ENCODE measurements around the gene AKAP13. TPM values are rescaled to one million over a fixed set of nuclear protein-coding genes. Genes with fewer than 3 reads are reported as not detected.

The AKAP13 gene
- polyA plus RNA-seq, 1 experiment: 13.6 TPM

- CTCF ChIA-PET: interaction anchor here (0.9 to 1.4 kb wide), 2 partner anchors 12 to 32 kb away, joined by 3 to 7 read pairs; no protein-coding TSS in a partner anchor
- POLR2A ChIA-PET: no interaction called here
- no peak for TF ChIP-seq CTCF (IDR thresholded peaks at IDR 0.05; ENCODE audit: insufficient read depth, low read depth, low read length)
- Histone ChIP-seq H3K36me3 (ENCODE audit: control insufficient read depth, insufficient read depth, low read length) (no peaks in the 10 kb centered on the region), H3K4me3 (ENCODE audit: low read depth, low read length) (no peak overlapping the region), H3K27me3 (ENCODE audit: control insufficient read depth, insufficient read depth, low read length) (no peaks in the 10 kb centered on the region)
- DNase-seq (ENCODE audit: low read depth): no peak
Observed at GRCh38 chr15:85672332-85673084, 292.1 kb downstream of the AKAP13 start.

- TF ChIP-seq CTCF (IDR thresholded peaks at IDR 0.05; ENCODE audit: insufficient read depth, low read depth, low read length): no peak
- ChIA-PET CTCF (interaction anchor here (0.7 to 1.4 kb wide), 2 partner anchors 13 to 361 kb away, joined by 5 to 7 read pairs; no protein-coding TSS in a partner anchor), POLR2A (no interaction called here)
- no peaks in the 10 kb centered on the region for H3K36me3 ChIP-seq (ENCODE audit: control insufficient read depth, insufficient read depth, low read length)
- H3K4me3 ChIP-seq (ENCODE audit: low read depth, low read length): no peak overlapping the region
- H3K27me3 ChIP-seq (ENCODE audit: control insufficient read depth, insufficient read depth, low read length): no peaks in the 10 kb centered on the region
- DNase-seq (ENCODE audit: low read depth): no peak
Observed at GRCh38 chr15:85673326-85673725, 292.9 kb downstream of the AKAP13 start.

- Histone ChIP-seq H3K27me3 (ENCODE audit: control insufficient read depth, insufficient read depth, low read length) (no peaks in the 10 kb centered on the region), H3K4me3 (ENCODE audit: low read depth, low read length) (no peak overlapping the region), H3K36me3 (ENCODE audit: control insufficient read depth, insufficient read depth, low read length) (no peaks in the 10 kb centered on the region)
- TF ChIP-seq CTCF (IDR thresholded peaks at IDR 0.05; ENCODE audit: insufficient read depth, low read depth, low read length): no peak
- no peak for DNase-seq (ENCODE audit: low read depth)
- CTCF ChIA-PET: interaction anchor here (0.8 kb wide), 1 partner anchor 29 kb away, joined by 3 read pairs; no protein-coding TSS in a partner anchor
- POLR2A ChIA-PET: no interaction called here
Observed at GRCh38 chr15:85676342-85677098, 296.1 kb downstream of the AKAP13 start.

GRCh38 chr15:85679231-85679630 is 298.8 kb downstream of the AKAP13 start:
- POLR2A ChIA-PET: no interaction called here
- CTCF ChIA-PET: no interaction called here

More at GRCh38 chr15:85679231-85679630, 298.8 kb downstream of the AKAP13 start:
- no peak for TF ChIP-seq CTCF (IDR thresholded peaks at IDR 0.05; ENCODE audit: insufficient read depth, low read depth, low read length)
- no peak for DNase-seq (ENCODE audit: low read depth)
- Histone ChIP-seq H3K4me3 (ENCODE audit: low read depth, low read length) (no peak overlapping the region), H3K36me3 (ENCODE audit: control insufficient read depth, insufficient read depth, low read length) (peaks cover 2% of the 10 kb centered on the region; the same call in 1 of the 2 replicates), H3K27me3 (ENCODE audit: control insufficient read depth, insufficient read depth, low read length) (no peaks in the 10 kb centered on the region)

Data from BJ (cell line).